ENCODE results near the gene RHOC. TPM values are rescaled to one million over a fixed set of nuclear protein-coding genes. Genes with fewer than 3 reads are reported as not detected.
"Not testable (repeated sequence)": the region's sequence is repeated elsewhere in the genome, so short reads cannot be mapped to it uniquely, and the experiment has no call there.

RHOC gene
- total RNA-seq, 2 donors from 2014 or later, result 168 to 171 TPM

- no peaks in the 10 kb centered on the region for H3K36me3 ChIP-seq (ENCODE audit: control insufficient read depth, insufficient read depth, low read length)
- TF ChIP-seq CTCF (conservative IDR thresholded peaks at IDR 0.05), result peak; percentile 62
- Mint-ChIP-seq H3K27me3 (ENCODE audit: insufficient read depth) (peaks cover 28% of the 10 kb centered on the region), H3K4me1 (peaks cover 38% of the 10 kb centered on the region), H3K36me3 (ENCODE audit: low read depth) (no peaks in the 10 kb centered on the region), H3K27ac (no peak overlapping the region), H3K4me3 (no peak overlapping the region), H3K9me3 (peaks cover 8% of the 10 kb centered on the region)
- no peak overlapping the region for H3K9ac ChIP-seq (ENCODE audit: extremely low read depth, low read length, poor library complexity, severe bottlenecking)
- no peaks in the 10 kb centered on the region for H3K9me3 ChIP-seq (ENCODE audit: control insufficient read depth, low read length)
- H3K27me3 ChIP-seq (ENCODE audit: control insufficient read depth, insufficient read depth, low read length, poor library complexity, severe bottlenecking), result peaks cover 8% of the 10 kb centered on the region
- H3K27ac ChIP-seq (ENCODE audit: low read depth, low read length), result no peak overlapping the region
- peak; percentile 63 for DNase-seq
- 53 to 71% methylated on average over 1 to 2 of the region's 2 CpGs for WGBS, 2 experiments (ENCODE audit: insufficient coverage in 1 of 2, insufficient read length in 1 of 2)
- no peak overlapping the region for H3K4me3 ChIP-seq (ENCODE audit: low read length)
- peaks cover 7% of the 10 kb centered on the region for H3K4me1 ChIP-seq (ENCODE audit: control insufficient read depth, insufficient read depth, low read length)
These were observed 20.8 kb upstream of the RHOC start for GRCh38 chr1:112727716-112728115.

- peaks cover 23% of the 10 kb centered on the region for H3K27me3 ChIP-seq (ENCODE audit: control insufficient read depth, insufficient read depth, low read length, poor library complexity, severe bottlenecking)
- H3K9ac ChIP-seq (ENCODE audit: extremely low read depth, low read length, poor library complexity, severe bottlenecking); DNase-seq; H3K9me3 ChIP-seq (ENCODE audit: control insufficient read depth, low read length); H3K4me1 ChIP-seq (ENCODE audit: control insufficient read depth, insufficient read depth, low read length); H3K4me3 Mint-ChIP-seq; H3K9me3 Mint-ChIP-seq; H3K4me3 ChIP-seq (ENCODE audit: low read length); H3K36me3 Mint-ChIP-seq (ENCODE audit: low read depth); H3K27ac Mint-ChIP-seq; H3K36me3 ChIP-seq (ENCODE audit: control insufficient read depth, insufficient read depth, low read length); H3K27ac ChIP-seq (ENCODE audit: low read depth, low read length): not testable (repeated sequence)
- H3K4me1 Mint-ChIP-seq, result peaks cover 44% of the 10 kb centered on the region
- WGBS, 2 experiments (ENCODE audit: insufficient coverage in 1 of 2, insufficient read length in 1 of 2), result 98 to 100% methylated on average over 1 to 2 of the region's 4 CpGs
- H3K27me3 Mint-ChIP-seq (ENCODE audit: insufficient read depth), result peaks cover 49% of the 10 kb centered on the region
These were observed 17.3 kb upstream of the RHOC start for GRCh38 chr1:112724240-112724639.

GRCh38 chr1:112723511-112723839 lies 16.5 kb upstream of the RHOC start:
- H3K27me3 Mint-ChIP-seq (ENCODE audit: insufficient read depth), result peaks cover 55% of the 10 kb centered on the region
- H3K36me3 ChIP-seq (ENCODE audit: control insufficient read depth, insufficient read depth, low read length), result no peaks in the 10 kb centered on the region
- peaks cover 9% of the 10 kb centered on the region for H3K4me1 ChIP-seq (ENCODE audit: control insufficient read depth, insufficient read depth, low read length)
- peak overlapping the region; percentile 45 for H3K4me3 Mint-ChIP-seq
- H3K36me3 Mint-ChIP-seq (ENCODE audit: low read depth), result no peaks in the 10 kb centered on the region
- no peak for DNase-seq
- no peaks in the 10 kb centered on the region for H3K9me3 ChIP-seq (ENCODE audit: control insufficient read depth, low read length)
- H3K27ac Mint-ChIP-seq, result peak overlapping the region; percentile 2
- 81 to 82% methylated on average over 4 to 8 of the region's 8 CpGs for WGBS, 2 experiments (ENCODE audit: insufficient coverage in 1 of 2, insufficient read length in 1 of 2)
- peaks cover 3% of the 10 kb centered on the region for H3K9me3 Mint-ChIP-seq
- TF ChIP-seq CTCF (conservative IDR thresholded peaks at IDR 0.05), result no peak
- peaks cover 28% of the 10 kb centered on the region for H3K27me3 ChIP-seq (ENCODE audit: control insufficient read depth, insufficient read depth, low read length, poor library complexity, severe bottlenecking)
- H3K27ac ChIP-seq (ENCODE audit: low read depth, low read length), result no peak overlapping the region
- H3K4me3 ChIP-seq (ENCODE audit: low read length), result no peak overlapping the region
- peaks cover 46% of the 10 kb centered on the region for H3K4me1 Mint-ChIP-seq
- no peak overlapping the region for H3K9ac ChIP-seq (ENCODE audit: extremely low read depth, low read length, poor library complexity, severe bottlenecking)
